Measurements from ENCODE around the gene EHBP1.

Gene EHBP1

GRCh38 chr2:62812921-62813825 is 107.7 kb downstream of the EHBP1 start:
- no peak for DNase-seq (ENCODE audit: low read depth in 2 of 2, low spot score in 1 of 2)

- no peak for DNase-seq (ENCODE audit: low read depth in 2 of 2, low spot score in 1 of 2)
Measured at GRCh38 chr2:62814123-62814522, 108.6 kb downstream of the EHBP1 start.

GRCh38 chr2:62817348-62817747 is 111.8 kb downstream of the EHBP1 start:
- DNase-seq (ENCODE audit: low read depth in 2 of 2, low spot score in 1 of 2) = no peak

- no peak for DNase-seq (ENCODE audit: low read depth in 2 of 2, low spot score in 1 of 2)
Measured at GRCh38 chr2:62817995-62818713, 112.6 kb downstream of the EHBP1 start.

- DNase-seq (ENCODE audit: low read depth in 2 of 2, low spot score in 1 of 2) = no peak
Measured at GRCh38 chr2:62822549-62822948, 117.0 kb downstream of the EHBP1 start.

GRCh38 chr2:62824388-62824787 is 118.9 kb downstream of the EHBP1 start:
- DNase-seq (ENCODE audit: low read depth in 2 of 2, low spot score in 1 of 2) = no peak

- DNase-seq (ENCODE audit: low read depth in 2 of 2, low spot score in 1 of 2) = no peak
Measured at GRCh38 chr2:62826141-62826540, 120.6 kb downstream of the EHBP1 start.

GRCh38 chr2:62826953-62827675 is 121.6 kb downstream of the EHBP1 start:
- no peak for DNase-seq (ENCODE audit: low read depth in 2 of 2, low spot score in 1 of 2)

- no peak for DNase-seq (ENCODE audit: low read depth in 2 of 2, low spot score in 1 of 2)
Measured at GRCh38 chr2:62831729-62832128, 126.2 kb downstream of the EHBP1 start.

GRCh38 chr2:62844311-62845090 is 139.0 kb downstream of the EHBP1 start:
- no peak for DNase-seq (ENCODE audit: low read depth in 2 of 2, low spot score in 1 of 2)

GRCh38 chr2:62845256-62845655 is 139.7 kb downstream of the EHBP1 start:
- DNase-seq (ENCODE audit: low read depth in 2 of 2, low spot score in 1 of 2) = no peak

GRCh38 chr2:62852254-62852653 is 146.7 kb downstream of the EHBP1 start:
- no peak for DNase-seq (ENCODE audit: low read depth in 2 of 2, low spot score in 1 of 2)

GRCh38 chr2:62854600-62855514 is 149.3 kb downstream of the EHBP1 start:
- DNase-seq (ENCODE audit: low read depth in 2 of 2, low spot score in 1 of 2) = no peak

GRCh38 chr2:62856228-62857040 is 150.9 kb downstream of the EHBP1 start:
- no peak for DNase-seq (ENCODE audit: low read depth in 2 of 2, low spot score in 1 of 2)

- no peak for DNase-seq (ENCODE audit: low read depth in 2 of 2, low spot score in 1 of 2)
Measured at GRCh38 chr2:62857139-62857931, 151.8 kb downstream of the EHBP1 start.

GRCh38 chr2:62858231-62858832 is 152.8 kb downstream of the EHBP1 start:
- DNase-seq (ENCODE audit: low read depth in 2 of 2, low spot score in 1 of 2) = no peak

GRCh38 chr2:62868947-62869346 is 163.4 kb downstream of the EHBP1 start:
- DNase-seq (ENCODE audit: low read depth in 2 of 2, low spot score in 1 of 2) = no peak

- no peak for DNase-seq (ENCODE audit: low read depth in 2 of 2, low spot score in 1 of 2)
Measured at GRCh38 chr2:62870966-62871365, 165.5 kb downstream of the EHBP1 start.

All from stimulated activated CD8-positive, alpha-beta memory T cell treated with anti-CD3 and anti-CD28 coated beads, Interleukin-4, amount 100 ng/mL, for 1 hour (primary cell).